GM21529 (cell line): ENCODE data around the gene DDO.
"Not testable (repeated sequence)": the region's sequence is repeated elsewhere in the genome, so short reads cannot be mapped to it uniquely, and the experiment has no call there.

Experiments used
- ATAC-seq: cut with Tn5 transposase; IDR thresholded peaks from one replicate; pipeline ENCODE4 v1.9.1; 2021; ENCODE audit not compliant: unreplicated experiment

DDO gene, protein sequence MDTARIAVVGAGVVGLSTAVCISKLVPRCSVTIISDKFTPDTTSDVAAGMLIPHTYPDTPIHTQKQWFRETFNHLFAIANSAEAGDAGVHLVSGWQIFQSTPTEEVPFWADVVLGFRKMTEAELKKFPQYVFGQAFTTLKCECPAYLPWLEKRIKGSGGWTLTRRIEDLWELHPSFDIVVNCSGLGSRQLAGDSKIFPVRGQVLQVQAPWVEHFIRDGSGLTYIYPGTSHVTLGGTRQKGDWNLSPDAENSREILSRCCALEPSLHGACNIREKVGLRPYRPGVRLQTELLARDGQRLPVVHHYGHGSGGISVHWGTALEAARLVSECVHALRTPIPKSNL

DNA sequence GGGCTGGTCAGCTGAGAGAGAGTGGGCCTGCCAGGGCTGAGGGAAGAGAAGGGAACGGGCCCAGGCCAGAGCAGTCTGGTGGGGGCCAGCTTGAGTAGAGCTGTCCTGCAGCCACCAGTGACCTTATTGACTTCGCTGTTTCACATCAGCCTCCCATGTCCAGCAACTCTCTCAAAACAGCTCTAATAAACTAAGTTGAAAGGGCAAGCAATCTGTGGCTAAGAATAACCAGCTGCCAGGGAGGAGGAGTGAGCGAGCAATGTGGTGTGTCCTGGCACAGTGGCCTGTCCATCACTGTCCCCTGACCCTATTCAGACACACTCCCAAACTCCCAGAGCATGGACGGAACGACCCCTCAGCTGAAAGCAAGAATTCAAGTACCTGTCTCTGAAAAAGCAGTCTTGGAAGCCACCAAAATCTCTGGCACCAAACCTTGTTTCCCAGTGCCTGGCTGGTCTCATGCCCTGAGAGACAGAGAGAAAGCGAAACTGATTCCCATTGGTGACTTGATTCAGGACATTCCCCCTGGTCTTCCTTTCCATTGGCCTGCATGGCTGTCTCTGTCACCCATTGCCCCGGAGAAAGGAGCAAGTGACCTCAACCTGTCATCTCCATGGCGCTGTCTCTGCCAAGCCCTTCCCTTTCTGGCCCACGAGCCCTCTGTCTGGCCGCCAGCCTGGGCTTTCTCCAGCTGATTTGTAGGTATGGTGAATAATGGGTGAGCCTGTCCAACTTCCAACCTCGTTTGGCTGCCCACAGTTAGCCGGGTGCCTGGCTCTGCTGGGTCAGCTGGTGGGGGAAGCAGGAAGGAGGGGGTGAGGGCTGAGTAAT lies at the start of gene DDO:
Gene DDO (minus strand): TSS at position 490 of the 831 bp plus-strand sequence. CDS start 2,113 bp downstream, outside the sequence.
- ATAC-seq, result no peak

DNA sequence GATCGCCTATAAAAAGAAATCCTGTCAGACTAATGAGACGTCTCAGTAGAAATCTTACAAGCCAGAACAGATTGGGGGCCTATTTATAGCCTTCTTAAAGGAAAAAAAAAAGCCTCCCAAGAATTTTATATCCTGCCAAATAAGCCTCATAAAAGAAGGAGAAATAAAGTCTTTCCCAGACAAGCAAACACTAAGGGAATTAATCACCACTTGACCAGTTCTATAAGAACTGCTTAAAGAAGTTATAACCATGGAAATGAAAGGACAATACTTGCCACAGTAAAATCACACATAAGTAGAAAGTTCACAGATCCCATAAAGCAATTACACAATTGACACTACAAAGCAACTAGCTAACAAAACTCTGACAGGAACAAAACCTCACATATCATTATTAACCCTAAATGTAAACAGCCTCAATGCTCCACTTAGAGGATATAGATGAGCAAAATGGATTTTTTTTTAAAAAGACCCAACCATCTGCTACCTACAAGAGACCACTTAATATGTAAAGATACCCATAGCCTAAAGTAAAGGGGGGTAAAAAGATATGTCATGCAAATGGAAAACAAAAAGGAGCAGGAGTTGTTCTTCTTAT lies 47.6 kb upstream of the DDO start:
- ATAC-seq, result no peak

DNA sequence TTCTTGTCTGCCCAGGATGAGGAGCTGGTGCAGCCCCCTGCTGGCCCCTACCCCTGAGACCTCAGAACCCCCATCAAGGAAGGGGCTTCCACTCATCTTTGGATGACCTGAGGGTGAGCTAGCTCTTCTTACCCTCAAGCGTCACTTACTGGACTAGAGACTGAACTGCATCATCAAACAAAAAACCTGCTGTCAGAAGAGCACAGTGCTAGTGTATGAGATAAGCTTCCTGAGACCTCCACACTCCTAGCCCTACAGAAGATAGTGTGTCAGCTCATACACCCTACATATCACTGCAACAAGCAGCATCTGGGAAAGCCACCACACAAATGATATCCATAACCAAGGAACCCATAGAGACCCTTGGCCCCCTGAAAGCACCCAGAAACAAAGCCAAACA lies 46.0 kb upstream of the DDO start:
- no peak for ATAC-seq

DNA sequence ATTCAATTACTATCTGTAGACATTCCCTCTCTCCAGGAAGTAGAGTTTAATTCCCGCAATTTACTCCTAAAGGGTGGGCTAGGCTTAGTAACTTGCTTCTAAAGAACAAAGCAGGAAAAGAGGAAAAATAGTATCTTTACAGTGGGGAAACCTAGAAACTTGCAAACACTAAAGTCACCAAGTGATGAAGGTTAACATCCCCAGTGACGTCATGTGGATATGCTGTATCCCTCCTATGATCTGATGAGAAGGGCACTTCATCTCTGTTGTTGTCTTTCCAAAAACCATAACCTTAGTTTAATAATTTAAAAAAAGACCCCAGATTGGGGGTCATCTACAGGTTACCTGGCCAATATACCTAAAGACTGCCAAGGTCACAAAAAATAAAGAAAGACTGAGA lies 43.8 kb upstream of the DDO start:
- ATAC-seq, result no peak

DNA sequence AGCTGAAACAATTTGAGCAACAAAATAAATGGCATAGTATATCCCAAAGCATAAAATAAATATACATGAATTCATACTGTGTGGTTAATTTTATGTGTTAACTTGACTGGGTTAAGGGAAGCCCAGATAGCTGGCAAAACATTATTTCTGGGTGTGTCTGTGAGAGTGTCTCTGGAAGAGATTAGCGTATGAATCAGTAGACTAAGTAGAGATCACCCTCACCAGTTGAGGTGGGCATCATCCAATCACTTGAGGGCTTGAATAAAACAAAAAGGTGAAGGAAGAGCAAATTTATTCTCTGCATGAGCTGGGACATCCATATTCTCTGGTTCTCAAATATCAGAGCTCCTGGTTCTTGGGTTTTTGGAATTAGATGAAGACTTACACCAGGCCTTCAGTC lies 43.1 kb upstream of the DDO start:
- ATAC-seq, result no peak

DNA sequence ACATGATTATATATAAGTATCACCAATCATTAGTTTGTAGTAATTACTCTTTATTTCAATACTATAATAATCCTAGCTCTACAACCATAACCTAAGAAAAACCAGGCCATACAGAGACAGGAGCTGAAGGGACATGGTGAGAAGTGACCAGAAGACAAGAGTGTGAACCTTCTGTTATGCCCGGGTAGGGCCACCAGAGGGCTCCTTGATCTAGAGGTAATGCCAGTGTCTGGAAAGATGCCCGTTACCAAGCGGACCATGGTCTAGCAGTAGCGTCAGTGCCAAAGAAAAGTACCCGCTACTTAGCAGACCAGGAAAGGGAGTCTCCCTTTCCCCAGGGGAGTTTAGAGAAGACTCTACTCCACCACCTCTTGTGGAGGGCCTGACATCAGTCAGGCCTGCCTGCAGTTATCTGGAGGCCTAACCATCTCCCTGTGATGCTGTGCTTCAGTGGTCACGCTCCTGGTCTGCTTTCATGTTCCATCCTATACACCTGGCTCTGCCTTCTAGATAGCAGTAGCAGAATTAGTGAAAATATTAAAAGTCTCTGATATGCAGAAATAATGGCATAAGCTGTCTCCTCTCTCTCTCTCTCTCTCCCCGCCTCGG lies 42.3 kb upstream of the DDO start:
- ATAC-seq, result not testable (repeated sequence)

DNA sequence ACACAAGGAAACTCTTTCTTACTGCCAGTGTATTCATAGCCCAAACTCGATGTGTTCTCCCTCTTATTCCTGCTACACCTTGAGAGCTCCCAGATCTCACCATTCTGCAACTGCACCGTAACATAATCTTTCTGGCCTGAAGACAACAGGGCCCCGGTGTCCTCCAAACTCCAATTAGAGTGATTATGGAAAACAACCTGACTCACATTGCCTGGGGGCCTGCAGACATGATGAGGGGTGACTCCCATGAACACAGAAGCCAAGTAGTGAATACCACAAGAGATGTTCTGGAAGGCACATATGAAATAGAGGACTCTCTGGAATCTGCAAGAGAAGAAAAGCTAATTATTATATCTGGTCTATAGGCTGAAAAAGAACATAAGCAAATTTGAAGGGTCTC lies 41.3 kb upstream of the DDO start:
- no peak for ATAC-seq

DNA sequence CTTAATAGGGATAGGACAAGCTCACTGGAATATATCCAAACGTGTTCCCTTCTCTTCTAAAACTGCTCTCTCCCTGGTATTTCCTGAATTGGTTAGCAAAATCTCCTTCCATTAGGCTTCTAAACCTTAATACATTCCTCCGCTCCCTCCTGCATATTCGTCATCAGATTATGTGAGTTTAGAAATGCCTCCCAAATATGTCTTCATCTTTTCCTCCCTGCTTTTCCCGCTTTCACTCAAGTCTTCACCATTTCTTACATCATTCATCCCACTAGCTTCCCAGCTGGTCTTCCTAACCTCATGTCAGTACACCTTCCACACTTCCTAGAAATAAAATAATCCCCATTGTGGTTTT lies 34.1 kb upstream of the DDO start:
- no peak for ATAC-seq

DNA sequence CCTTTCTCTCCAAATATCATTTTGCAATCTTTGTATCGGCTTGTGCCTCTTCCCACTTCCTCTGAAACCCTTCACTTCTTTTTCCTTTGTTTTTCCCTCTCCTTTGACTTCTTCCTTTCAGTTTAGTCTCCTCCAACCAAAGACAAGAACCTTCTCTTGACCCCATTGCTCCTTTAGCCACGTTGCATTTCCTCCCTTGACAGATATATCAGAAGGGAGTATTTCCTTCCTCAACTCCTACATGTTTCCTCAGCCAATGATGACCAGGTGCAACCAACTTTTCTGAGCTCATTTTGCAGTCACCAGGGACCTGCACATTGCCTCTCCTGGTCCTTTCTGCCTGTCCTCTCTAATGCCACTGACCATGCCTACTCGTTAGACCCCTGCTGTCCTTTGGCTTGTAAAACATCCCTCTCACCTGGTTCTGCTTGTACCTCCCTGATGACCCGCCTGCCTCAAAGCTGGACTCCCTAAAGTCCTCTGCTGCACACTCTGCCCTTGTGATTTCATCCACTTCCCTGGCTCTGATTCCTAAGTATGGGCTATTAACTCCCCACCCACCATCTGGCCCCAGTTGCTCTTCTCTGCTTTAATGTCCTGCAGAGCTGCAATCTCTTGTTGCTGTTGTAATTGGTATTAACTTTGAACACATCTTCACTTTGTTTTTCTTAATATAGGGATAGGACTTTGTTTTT lies 33.6 kb upstream of the DDO start:
- ATAC-seq, result no peak

DNA sequence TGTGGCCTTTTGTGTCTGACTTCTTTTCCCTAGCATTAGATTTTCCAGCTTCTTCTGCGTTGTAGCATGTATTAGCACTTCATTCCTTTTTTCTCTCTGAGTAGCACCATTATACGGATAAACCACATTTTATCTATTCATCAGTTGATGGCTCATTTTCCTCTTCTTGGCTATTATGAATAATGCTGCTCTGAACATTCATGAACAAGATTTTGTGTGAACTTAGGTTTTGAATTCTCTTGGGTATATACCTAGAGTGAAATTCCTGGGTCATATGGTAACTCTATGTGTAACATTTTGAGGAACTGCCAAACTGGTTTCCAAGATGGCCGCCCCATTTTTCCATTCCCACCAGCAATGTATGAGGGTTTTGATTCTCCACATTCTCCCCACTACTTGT lies 32.4 kb upstream of the DDO start:
- no peak for ATAC-seq

DNA sequence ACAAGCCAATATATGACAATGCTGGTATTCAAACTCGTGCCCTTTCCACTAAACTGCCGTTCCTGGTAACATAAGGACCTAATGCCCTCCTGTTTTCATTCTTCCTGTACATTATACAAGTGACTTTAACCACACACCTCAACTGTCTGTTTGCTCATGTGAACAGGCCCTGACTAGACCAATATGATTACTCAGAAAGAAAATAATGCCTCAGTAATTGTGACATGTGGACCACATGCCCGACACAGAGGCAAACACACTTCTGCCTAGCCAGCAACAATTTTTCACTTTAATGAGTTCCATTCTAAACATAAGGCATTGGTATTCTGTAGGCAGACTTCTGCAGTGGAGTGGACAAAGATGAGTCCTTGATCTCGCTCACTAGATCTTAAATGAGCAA lies 31.0 kb upstream of the DDO start:
- no peak for ATAC-seq

DNA sequence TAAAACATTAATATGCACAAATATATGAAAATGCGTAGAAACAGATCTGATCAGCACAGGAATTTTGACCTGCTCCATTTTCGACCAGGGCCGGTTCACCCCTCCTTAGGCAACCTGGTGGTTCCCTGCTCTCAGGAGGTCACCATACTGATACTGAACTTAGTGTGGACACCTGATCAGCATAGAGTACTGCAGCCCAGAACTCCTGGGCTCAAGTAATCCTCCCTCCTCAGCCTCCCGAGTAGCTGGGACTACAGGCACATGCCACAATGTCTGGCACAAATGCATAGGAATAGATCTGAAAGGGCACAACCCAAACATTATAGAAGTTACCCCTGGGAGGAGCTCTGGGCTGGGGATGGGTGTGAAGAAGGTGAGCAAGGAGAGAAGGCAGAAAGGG lies 24.7 kb upstream of the DDO start:
- no peak for ATAC-seq

DNA sequence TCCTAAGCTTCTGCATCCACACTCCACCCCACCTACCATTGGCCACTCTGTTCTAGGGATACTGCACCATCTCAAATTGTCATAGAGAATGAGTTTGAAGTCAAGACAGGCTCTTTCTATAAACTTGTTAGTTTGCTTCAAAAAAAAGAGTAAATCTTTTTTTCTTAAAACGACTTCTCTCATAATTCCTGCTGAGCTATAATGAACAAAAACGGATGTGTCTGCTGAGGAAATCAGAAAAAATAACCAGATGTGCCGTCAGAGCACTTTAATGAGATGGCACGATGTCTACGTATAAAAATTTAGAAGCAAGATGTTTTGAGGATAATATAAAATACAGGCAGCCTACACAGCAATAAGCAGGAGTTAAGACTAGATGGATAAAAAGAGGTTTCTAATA lies 24.0 kb upstream of the DDO start:
- ATAC-seq, result no peak

DNA sequence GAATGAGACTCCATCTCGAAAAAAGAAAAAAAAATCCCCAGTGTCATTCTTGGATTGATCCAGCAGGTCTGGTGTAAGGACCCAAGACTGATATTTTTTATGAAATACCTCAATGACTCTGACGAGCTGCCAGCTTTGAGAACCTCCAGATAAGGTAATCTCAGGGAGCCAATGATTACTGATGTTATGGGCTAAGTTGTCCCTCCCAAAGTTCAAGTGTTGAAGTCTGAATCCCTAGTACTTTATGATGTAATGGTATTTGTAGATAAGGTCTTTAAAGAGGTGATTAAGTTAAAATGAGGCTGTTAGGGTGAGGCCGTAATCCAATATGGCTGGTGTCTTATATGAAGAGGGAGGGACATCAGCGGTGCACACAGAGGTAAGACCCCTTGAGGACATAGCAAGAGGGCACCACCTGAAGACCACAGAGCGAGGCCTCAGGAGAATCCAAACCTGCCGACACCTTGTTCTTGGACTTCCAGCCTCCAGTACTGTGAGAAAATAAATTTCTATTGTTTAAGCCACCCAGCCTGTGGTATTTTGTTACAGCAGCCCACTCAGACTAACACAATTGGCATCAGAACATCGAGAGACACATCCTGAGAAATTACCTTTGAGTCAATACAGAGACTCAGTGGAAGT lies 19.7 kb upstream of the DDO start:
- ATAC-seq, result no peak

DNA sequence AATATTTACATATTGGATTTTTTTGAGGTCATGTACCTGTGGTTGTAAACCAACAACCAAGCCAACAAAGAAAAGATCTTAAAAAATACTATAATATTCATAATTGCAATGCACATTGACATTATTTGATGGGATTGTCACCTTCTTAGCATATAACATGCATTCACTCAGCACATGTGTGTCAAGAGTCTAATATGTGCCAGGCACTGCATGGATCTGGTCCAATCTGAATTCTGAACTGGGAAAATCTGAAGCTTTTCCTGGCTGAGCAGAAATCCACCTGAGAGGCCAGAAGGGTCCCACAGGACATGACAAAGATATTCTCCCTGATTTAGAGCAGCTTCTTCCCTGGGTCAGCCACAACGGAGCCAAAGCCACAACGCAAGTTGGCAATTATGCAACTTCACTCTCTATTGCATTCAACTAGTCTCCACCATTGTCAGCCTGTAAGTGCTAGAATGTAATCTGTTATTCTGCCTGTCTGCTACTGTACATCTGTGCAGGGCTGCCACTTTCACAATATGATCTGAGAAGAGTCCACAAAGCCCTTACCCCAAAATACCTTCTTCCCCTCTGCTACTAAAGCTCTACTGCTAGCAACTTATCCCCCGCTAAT lies 17.0 kb upstream of the DDO start:
- ATAC-seq, result no peak

DNA sequence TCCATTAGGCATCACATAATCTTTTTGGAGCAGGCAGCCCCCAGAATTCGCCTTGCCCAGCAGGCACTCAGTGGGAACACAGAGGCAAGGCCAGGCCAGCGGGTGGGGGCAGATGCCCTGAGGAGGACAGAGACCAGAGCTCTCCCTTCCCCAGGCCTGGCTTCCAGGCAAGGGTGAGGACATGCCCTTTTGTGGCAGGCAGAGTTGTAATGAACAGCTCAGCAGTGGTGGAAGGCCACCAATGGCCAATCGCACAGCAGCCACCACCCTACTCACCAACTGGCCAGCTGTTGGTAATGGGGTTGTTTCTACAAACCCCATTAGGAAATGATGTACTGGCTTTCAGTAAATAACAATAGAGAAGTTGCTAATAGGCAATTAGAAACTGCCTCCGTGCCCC lies 15.4 kb upstream of the DDO start:
- no peak for ATAC-seq

DNA sequence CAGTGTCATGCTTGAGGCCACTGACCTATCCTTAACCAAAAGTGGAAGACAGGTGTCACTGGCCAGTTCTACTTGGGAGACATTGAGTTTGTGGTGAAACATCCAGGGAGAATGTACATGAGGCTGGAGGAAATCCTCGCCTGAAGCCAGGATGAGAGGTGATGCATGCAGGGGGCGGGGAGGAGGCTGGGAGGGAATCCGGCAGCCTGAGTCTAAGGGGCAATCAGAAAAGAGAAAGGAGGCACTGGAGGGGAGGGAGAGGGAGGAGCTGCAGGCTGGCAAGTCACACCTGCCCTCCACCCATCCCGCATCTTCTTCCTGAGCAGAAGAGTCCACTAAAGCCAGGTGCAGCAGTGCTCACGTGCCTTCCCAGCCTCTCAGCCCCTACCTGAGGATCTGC lies 14.9 kb upstream of the DDO start:
- no peak for ATAC-seq

DNA sequence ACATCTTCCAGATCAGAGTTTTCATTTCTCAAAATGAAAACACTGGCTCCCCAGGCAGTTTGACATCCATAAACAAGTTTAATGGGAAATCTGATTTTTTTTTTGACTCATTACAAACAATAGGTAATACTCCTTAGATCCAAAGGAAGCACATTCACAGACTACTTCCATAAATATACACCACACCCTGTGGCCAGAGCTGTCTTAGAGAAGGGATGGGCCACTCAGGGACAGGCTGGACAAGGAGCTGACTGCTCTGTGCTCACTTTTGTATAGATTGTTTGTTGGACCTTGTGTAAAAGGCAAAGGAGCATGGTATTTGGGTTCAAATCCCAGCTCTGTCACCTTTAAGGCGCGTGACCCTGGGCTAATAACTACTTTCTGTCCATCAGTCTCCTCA lies 12.8 kb upstream of the DDO start:
- ATAC-seq, result no peak

DNA sequence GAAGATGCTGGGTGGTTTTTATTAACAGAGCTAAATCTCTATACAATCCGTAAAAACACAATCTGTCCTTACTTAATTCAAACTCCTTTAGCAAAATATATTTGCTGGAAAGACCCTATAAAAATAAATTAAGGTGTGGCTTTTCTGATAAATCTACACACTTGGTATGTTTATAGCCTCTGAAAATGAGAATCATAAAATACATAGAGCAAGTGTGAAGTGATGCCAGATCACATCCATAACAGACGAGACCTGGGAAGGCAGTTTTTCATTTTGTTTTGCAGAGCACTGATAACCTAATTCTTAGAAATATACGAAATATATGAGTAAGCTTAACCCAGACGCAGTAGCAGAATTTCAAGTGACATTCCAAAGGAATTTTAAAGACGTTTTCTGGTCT lies 10.4 kb upstream of the DDO start:
- ATAC-seq, result no peak

DNA sequence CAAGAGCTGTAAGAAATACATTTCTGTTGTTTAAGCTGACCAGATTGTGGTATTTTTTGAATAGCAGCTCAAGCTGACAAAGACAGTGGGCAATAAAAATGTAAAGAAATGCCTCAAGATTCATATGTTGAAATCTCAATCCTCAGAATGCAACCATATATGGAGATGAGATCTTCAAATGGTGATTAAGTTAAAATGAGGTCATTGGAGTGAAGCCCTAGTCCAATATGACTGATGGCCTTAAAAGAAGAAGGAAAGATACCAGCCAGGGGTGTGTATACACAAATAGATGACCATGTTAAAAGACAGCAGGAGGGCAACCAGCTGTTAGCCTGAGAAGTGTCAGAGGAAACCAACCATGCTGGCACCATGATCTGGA lies 7.1 kb upstream of the DDO start:
- ATAC-seq, result no peak
